Neural progenitor cell (in vitro differentiated cells): ENCODE data around the gene DOCK7. TPM values are rescaled to one million over a fixed set of nuclear protein-coding genes. Genes with fewer than 3 reads are reported as not detected.
A peak's percentile ranks its signal among the peaks of the same experiment; 100 is the strongest.

Experiments used
- DNase-seq: peaks from one replicate; pipeline ENCODE4 v3.0.0-alpha.2; 2016; ENCODE audit warnings: low spot score
- H2AFZ ChIP-seq: fragments of 200-600 bp; sonication (generic); replicated peaks from 2 replicates; pipeline ENCODE4 v1.6.1; 2016; ENCODE audit warnings: antibody characterized with exemption
- H3F3A ChIP-seq: fragments of 200-600 bp; sonication (generic); 2 replicates; pipeline ENCODE4 v1.6.1; 2016; ENCODE audit warnings: antibody characterized with exemption, low read depth
- H3K27ac ChIP-seq: fragments of 200-600 bp; sonication (generic); 2 replicates; pipeline ENCODE4 v1.5.1; 2016; ENCODE audit warnings: mild to moderate bottlenecking
- H3K27me3 ChIP-seq: fragments of 200-600 bp; sonication (generic); 2 replicates; pipeline ENCODE4 v1.6.1; 2016; ENCODE audit warnings: mild to moderate bottlenecking, moderate library complexity
- H3K36me3 ChIP-seq: fragments of 200-600 bp; sonication (generic); 2 replicates; pipeline ENCODE4 v1.5.1; 2016
- H3K4me1 ChIP-seq: fragments of 200-600 bp; sonication (generic); 2 replicates; pipeline ENCODE4 v1.6.1; 2016; ENCODE audit warnings: mixed run types
- H3K4me2 ChIP-seq: fragments of 200-600 bp; sonication (generic); 2 replicates; pipeline ENCODE4 v1.6.1; 2016
- H3K4me3 ChIP-seq: fragments of 200-600 bp; sonication (generic); 2 replicates; pipeline ENCODE4 v1.5.1; 2016
- H3K79me2 ChIP-seq: fragments of 200-600 bp; sonication (generic); 2 replicates; pipeline ENCODE4 v1.6.1; 2016; ENCODE audit warnings: low read depth
- H3K9ac ChIP-seq: fragments of 200-600 bp; sonication (generic); 2 replicates; pipeline ENCODE4 v1.6.1; 2016
- H3K9me3 ChIP-seq: fragments of 200-600 bp; sonication (generic); 2 replicates; pipeline ENCODE4 v1.5.1; 2016; ENCODE audit warnings: low read depth
- H4K20me1 ChIP-seq: fragments of 200-600 bp; sonication (generic); 2 replicates; pipeline ENCODE4 v1.6.1; 2016; ENCODE audit warnings: low read depth
- H3K27ac Mint-ChIP-seq: 3 replicates; pipeline ENCODE4 v1.8.0; 2021; ENCODE audit warnings: mixed read lengths
- H3K27me3 Mint-ChIP-seq: 2 replicates; pipeline ENCODE4 v1.8.0; 2022; ENCODE audit warnings: low read depth, mild to moderate bottlenecking, inconsistent platforms, moderate library complexity, mixed read lengths; ENCODE audit not compliant: insufficient read depth
- H3K36me3 Mint-ChIP-seq: 3 replicates; pipeline ENCODE4 v1.8.0; 2021; ENCODE audit warnings: mixed read lengths
- H3K4me1 Mint-ChIP-seq: 3 replicates; pipeline ENCODE4 v1.8.0; 2021; ENCODE audit warnings: mixed read lengths
- H3K4me3 Mint-ChIP-seq: 3 replicates; pipeline ENCODE4 v1.8.0; 2021; ENCODE audit warnings: mild to moderate bottlenecking, moderate library complexity, mixed read lengths
- H3K9me3 Mint-ChIP-seq: 3 replicates; pipeline ENCODE4 v1.8.0; 2020; ENCODE audit warnings: mixed read lengths
- CTCF ChIP-seq: fragments of 200-600 bp; sonication (generic); IDR thresholded peaks from 2 replicates; pipeline ENCODE4 v1.5.1; 2017; ENCODE audit warnings: antibody characterized with exemption, mild to moderate bottlenecking
- EZH2 ChIP-seq: fragments of 200-600 bp; sonication (generic); IDR thresholded peaks from 2 replicates; pipeline ENCODE4 v1.6.1; 2017; ENCODE audit warnings: antibody characterized with exemption, mild to moderate bottlenecking, moderate library complexity
- EZH2phosphoT487 ChIP-seq: fragments of 200-600 bp; sonication (generic); IDR thresholded peaks from 2 replicates; pipeline ENCODE4 v1.6.1; 2017; ENCODE audit warnings: antibody characterized with exemption
- total RNA-seq: library from RNA; depleted of rRNA; stranded (reverse); fragments of >200 nt; gene quantifications from 2 replicates; pipeline ENCODE4 v1.2.3, GENCODE V29; 2015; ENCODE audit warnings: low replicate concordance

DOCK7 gene
- total RNA-seq, 1 donor from 2014 or later: 92.7 TPM

- H3K9me3 ChIP-seq: no peaks in the 10 kb centered on the region
- H3K36me3 ChIP-seq: no peaks in the 10 kb centered on the region
- H3K27me3 ChIP-seq: no peaks in the 10 kb centered on the region
- H3K4me2 ChIP-seq: no peak overlapping the region
- H3K4me3 Mint-ChIP-seq: no peak overlapping the region
- H3K4me1 ChIP-seq: no peaks in the 10 kb centered on the region
- no peak overlapping the region for H3K27ac Mint-ChIP-seq
- no peak for DNase-seq
- H3K79me2 ChIP-seq: no peaks in the 10 kb centered on the region
- no peaks in the 10 kb centered on the region for H3K36me3 Mint-ChIP-seq
- H3K4me1 Mint-ChIP-seq: peaks cover 13% of the 10 kb centered on the region
- no peaks in the 10 kb centered on the region for H3K9me3 Mint-ChIP-seq
- no peaks in the 10 kb centered on the region for H3K27me3 Mint-ChIP-seq
- no peak overlapping the region for H3K9ac ChIP-seq
- no peak overlapping the region for H2AFZ ChIP-seq
- H3F3A ChIP-seq: no peaks in the 10 kb centered on the region
- H3K27ac ChIP-seq: no peak overlapping the region
- no peak overlapping the region for H3K4me3 ChIP-seq
- H4K20me1 ChIP-seq: no peaks in the 10 kb centered on the region
- TF ChIP-seq CTCF: no peak
- TF ChIP-seq EZH2: no peak
- TF ChIP-seq EZH2phosphoT487: no peak
These were observed 261.9 kb downstream of the DOCK7 start for GRCh38 chr1:62426237-62426636.

- no peak for DNase-seq
- H3F3A ChIP-seq: no peaks in the 10 kb centered on the region
- no peaks in the 10 kb centered on the region for H3K27me3 Mint-ChIP-seq
- no peak overlapping the region for H3K4me3 ChIP-seq
- peaks cover 13% of the 10 kb centered on the region for H3K4me1 Mint-ChIP-seq
- H3K9ac ChIP-seq: no peak overlapping the region
- TF ChIP-seq EZH2 (no peak), CTCF (no peak), EZH2phosphoT487 (no peak)
- no peak overlapping the region for H2AFZ ChIP-seq
- H4K20me1 ChIP-seq: no peaks in the 10 kb centered on the region
- H3K4me1 ChIP-seq: no peaks in the 10 kb centered on the region
- no peak overlapping the region for H3K4me2 ChIP-seq
- H3K9me3 ChIP-seq: no peaks in the 10 kb centered on the region
- H3K36me3 Mint-ChIP-seq: no peaks in the 10 kb centered on the region
- no peak overlapping the region for H3K27ac ChIP-seq
- no peaks in the 10 kb centered on the region for H3K36me3 ChIP-seq
- peak overlapping the region; percentile 63 for H3K27ac Mint-ChIP-seq
- H3K27me3 ChIP-seq: no peaks in the 10 kb centered on the region
- no peak overlapping the region for H3K4me3 Mint-ChIP-seq
- no peaks in the 10 kb centered on the region for H3K9me3 Mint-ChIP-seq
- H3K79me2 ChIP-seq: no peaks in the 10 kb centered on the region
These were observed 263.1 kb downstream of the DOCK7 start for GRCh38 chr1:62425041-62425440.

GRCh38 chr1:62424411-62424810 is 263.8 kb downstream of the DOCK7 start:
- H3K27me3 Mint-ChIP-seq: no peaks in the 10 kb centered on the region
- DNase-seq: no peak
- H3K9me3 ChIP-seq: no peaks in the 10 kb centered on the region

More at GRCh38 chr1:62424411-62424810, 263.8 kb downstream of the DOCK7 start:
- TF ChIP-seq EZH2: no peak
- no peak for TF ChIP-seq CTCF
- no peak for TF ChIP-seq EZH2phosphoT487
- Mint-ChIP-seq H3K9me3 (no peaks in the 10 kb centered on the region), H3K36me3 (no peaks in the 10 kb centered on the region), H3K4me1 (peaks cover 13% of the 10 kb centered on the region), H3K27ac (peak overlapping the region; percentile 78), H3K4me3 (no peak overlapping the region)
- H3F3A ChIP-seq: no peaks in the 10 kb centered on the region
- no peak overlapping the region for H3K4me2 ChIP-seq
- H3K79me2 ChIP-seq: no peaks in the 10 kb centered on the region
- no peaks in the 10 kb centered on the region for H3K27me3 ChIP-seq
- H3K27ac ChIP-seq: no peak overlapping the region
- no peaks in the 10 kb centered on the region for H4K20me1 ChIP-seq
- no peaks in the 10 kb centered on the region for H3K36me3 ChIP-seq
- no peak overlapping the region for H3K4me3 ChIP-seq
- H2AFZ ChIP-seq: peak overlapping the region; percentile 74
- H3K4me1 ChIP-seq: no peaks in the 10 kb centered on the region
- H3K9ac ChIP-seq: no peak overlapping the region
